Measurements from ENCODE around the gene FAHD1. TPM values are rescaled to one million over a fixed set of nuclear protein-coding genes. Genes with fewer than 3 reads are reported as not detected.

The FAHD1 gene
- total and polyA plus RNA-seq, 9 of the 15 experiments (the other 6 are each of a cell fraction or from before 2014, with no cell fraction given) = 2.2 to 20.9 (median 10.7) TPM

- peak; percentile 95 for TF ChIP-seq RBBP5 (IDR thresholded peaks at IDR 0.05; ENCODE audit: borderline replicate concordance, insufficient read depth, low read length, poor library complexity, severe bottlenecking)
- TF ChIP-seq DPF2 (IDR thresholded peaks at IDR 0.05) = no peak
- no peak for TF ChIP-seq CBX5 (IDR thresholded peaks at IDR 0.05; ENCODE audit: borderline replicate concordance, low read depth)
- TF ChIP-seq PML (IDR thresholded peaks at IDR 0.05; ENCODE audit: low read length) = no peak
- TF ChIP-seq TBL1XR1 (IDR thresholded peaks at IDR 0.05; ENCODE audit: low read length in 2 of 2) = 0 out of 4 replicates have a peak, but pooled peaks of 1 of the 2 experiments have one; percentile 36
- peak; percentile 97 to 98 for TF ChIP-seq MNT (conservative IDR thresholded peaks at IDR 0.05)
- no peak for TF ChIP-seq TAF15 (IDR thresholded peaks at IDR 0.05; ENCODE audit: low read depth, low read length)
- no peak for TF ChIP-seq CREB3 (tag; conservative IDR thresholded peaks at IDR 0.05; ENCODE audit: low read depth)
- peak; percentile 63 for TF ChIP-seq CCNT2 (IDR thresholded peaks at IDR 0.05; ENCODE audit: borderline replicate concordance, extremely low read depth, insufficient read length, low read depth, low read length)
- TF ChIP-seq ARID4B (CRISPR knock-in tag; IDR thresholded peaks at IDR 0.05) = peak; percentile 99
- TF ChIP-seq TFE3 (CRISPR knock-in tag; IDR thresholded peaks at IDR 0.05) = peak; percentile 97
- no peak for TF ChIP-seq GATAD2B (IDR thresholded peaks at IDR 0.05; ENCODE audit: borderline replicate concordance)
- no peak for TF ChIP-seq ZNF134 (CRISPR knock-in tag; conservative IDR thresholded peaks at IDR 0.05)
- peak; percentile 38 for TF ChIP-seq SP2 (IDR thresholded peaks at IDR 0.05; ENCODE audit: extremely low read depth, low read depth, low read length, poor library complexity, severe bottlenecking)
- TF ChIP-seq CBFB (CRISPR knock-in tag; IDR thresholded peaks at IDR 0.05) = peak; percentile 92
Measured at GRCh38 chr16:1826691-1827573, at the start of gene FAHD1, which contains the start of gene HAGH (continued).

Measured in K562 (cell line).